GM23248 (cell line): Measurements from ENCODE around the gene SYT15.

Experiments
- EZH2 ChIP-seq: fragments of 200-600 bp; sonication (generic); IDR thresholded peaks from 2 replicates; pipeline ENCODE4 v1.6.1; 2018; ENCODE audit warnings: antibody characterized with exemption, mild to moderate bottlenecking; ENCODE audit not compliant: insufficient read depth, poor library complexity, severe bottlenecking
- EZH2phosphoT487 ChIP-seq: fragments of 200-600 bp; sonication (generic); IDR thresholded peaks from 2 replicates; pipeline ENCODE4 v1.6.1; 2018; ENCODE audit warnings: antibody characterized with exemption, moderate library complexity, mild to moderate bottlenecking, low read depth; ENCODE audit not compliant: insufficient read depth

GRCh38 chr10:46557319-46558121, 21.4 kb upstream of the SYT15 start:
- TF ChIP-seq EZH2 = no peak
- no peak for TF ChIP-seq EZH2phosphoT487
